ENCODE measurements around the gene PKD1L1.

DNA sequence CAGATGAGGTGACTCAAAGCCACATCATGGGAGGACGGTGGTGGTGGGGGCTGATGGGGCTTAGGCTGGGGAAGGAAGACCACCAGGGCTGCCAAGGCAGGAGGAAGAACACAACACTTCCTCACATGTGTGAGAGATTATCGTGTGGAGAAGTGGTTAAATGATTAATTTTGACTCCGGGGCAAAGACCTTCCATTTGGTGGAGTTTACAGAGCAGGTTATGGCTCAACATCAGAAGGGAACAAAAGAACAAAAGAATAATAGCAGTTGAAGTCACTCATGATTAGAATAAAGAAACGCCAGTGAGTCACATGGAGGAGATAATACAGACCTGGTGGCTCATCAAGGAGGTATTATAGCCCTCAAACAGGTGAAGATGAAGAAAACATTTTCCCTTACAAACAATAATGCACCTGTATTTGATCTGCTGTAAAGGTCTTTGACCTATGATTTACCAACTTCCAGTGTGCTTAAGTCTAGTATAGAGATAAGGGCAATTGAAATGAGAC is 170.1 kb downstream of the PKD1L1 start:
- TF ChIP-seq POLR2AphosphoS5 (IDR thresholded peaks at IDR 0.05; ENCODE audit: borderline replicate concordance, low read depth, low read length) (no peak), EZH2 (IDR thresholded peaks at IDR 0.05) (no peak)
